ENCODE measurements around the gene CYP26B1.

CYP26B1 gene, protein sequence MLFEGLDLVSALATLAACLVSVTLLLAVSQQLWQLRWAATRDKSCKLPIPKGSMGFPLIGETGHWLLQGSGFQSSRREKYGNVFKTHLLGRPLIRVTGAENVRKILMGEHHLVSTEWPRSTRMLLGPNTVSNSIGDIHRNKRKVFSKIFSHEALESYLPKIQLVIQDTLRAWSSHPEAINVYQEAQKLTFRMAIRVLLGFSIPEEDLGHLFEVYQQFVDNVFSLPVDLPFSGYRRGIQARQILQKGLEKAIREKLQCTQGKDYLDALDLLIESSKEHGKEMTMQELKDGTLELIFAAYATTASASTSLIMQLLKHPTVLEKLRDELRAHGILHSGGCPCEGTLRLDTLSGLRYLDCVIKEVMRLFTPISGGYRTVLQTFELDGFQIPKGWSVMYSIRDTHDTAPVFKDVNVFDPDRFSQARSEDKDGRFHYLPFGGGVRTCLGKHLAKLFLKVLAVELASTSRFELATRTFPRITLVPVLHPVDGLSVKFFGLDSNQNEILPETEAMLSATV

DNA sequence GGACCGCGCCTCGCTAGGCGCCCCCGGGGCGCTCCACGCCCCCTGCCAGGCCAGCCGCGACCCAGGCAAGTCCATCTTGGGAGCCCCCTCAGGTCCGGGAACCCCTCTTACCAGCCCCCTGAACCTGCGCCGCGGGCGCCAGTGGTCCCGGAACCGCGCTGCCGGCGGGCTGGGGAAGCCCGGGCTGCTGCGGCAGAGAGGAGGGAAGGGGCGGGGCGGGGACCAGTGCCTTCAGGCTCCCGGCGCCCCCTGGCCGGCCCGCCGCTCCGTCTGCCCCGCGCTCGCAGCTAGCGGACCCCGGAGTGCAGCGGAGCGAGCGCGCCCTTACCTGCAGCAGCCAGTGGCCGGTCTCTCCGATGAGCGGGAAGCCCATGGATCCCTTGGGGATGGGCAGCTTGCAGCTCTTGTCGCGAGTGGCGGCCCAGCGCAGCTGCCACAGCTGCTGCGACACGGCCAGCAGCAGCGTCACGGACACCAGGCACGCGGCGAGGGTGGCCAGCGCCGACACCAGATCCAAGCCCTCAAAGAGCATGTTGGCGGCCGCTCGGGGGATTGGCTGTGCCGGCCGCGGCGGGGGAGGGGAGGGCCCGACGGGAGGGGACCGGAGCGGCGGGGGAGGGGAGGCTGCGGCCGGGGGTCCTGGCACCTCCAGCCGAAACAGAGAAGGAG lies at the start of gene CYP26B1:
Gene CYP26B1 (minus strand): TSS at position 560 of the 669 bp plus-strand sequence. CDS start 28 bp downstream, at position 532.
- no peak for DNase-seq (ENCODE audit: low read depth in 1 of 2, low spot score in 1 of 2)

DNA sequence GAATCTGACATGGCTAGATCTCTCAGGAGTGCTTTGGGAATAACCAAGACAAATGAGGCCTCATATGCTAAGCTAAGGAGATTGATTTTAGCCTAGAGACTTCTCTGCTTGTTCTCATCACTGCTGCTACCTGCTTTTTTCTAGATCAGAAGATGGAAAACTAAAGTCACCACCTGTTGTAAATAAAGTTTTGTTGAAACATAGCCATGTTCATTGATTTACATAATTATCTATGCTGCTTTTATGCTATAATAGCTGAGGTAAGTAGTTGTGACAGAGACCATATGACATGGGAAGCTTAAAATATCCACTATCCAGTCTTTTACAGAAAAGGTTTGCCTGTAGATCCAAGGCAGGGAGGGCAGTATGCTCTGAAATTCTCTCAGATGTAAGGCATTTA lies 46.1 kb upstream of the CYP26B1 start:
- no peak for DNase-seq (ENCODE audit: low read depth in 1 of 2, low spot score in 1 of 2)

DNA sequence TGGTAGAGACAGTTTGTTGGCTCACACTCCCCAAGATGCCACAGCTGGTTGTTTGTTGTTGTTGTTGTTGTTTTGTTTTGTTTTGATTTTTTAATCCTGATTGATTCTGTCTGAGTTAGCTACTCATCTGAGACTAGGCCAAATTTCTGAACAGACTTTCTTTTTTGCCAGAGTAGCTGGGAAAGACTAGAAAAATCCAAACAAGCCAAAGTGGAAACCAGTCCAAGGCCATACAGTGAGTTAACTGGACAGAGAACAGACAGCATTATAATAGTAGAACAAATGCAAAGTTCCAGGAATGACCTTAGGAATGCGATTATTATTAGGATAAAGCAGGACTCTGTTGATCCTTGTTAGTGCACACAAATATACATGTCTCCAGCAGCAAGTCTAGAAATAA lies 43.8 kb upstream of the CYP26B1 start:
- no peak for DNase-seq (ENCODE audit: low read depth in 1 of 2, low spot score in 1 of 2)

DNA sequence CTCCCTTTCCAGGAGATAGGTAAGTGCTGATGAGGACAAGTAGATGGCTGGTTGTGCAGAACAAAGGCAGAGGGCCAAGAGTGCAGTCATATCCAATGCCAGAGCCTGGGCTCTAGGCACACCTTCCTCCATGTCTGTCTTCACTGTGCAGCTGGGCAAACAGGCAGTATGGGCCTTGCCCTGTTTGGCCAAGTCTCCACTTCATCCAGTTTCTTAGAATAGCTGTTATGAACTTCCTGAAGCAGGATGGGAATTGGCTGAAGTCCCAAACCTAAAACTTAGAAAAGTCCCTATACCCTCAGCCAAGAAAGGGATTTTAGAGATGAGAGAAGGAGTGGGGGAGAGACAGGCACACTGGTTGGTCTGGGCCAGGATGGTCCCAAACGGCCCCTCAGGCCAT lies 37.5 kb upstream of the CYP26B1 start:
- no peak for DNase-seq (ENCODE audit: low read depth in 1 of 2, low spot score in 1 of 2)

DNA sequence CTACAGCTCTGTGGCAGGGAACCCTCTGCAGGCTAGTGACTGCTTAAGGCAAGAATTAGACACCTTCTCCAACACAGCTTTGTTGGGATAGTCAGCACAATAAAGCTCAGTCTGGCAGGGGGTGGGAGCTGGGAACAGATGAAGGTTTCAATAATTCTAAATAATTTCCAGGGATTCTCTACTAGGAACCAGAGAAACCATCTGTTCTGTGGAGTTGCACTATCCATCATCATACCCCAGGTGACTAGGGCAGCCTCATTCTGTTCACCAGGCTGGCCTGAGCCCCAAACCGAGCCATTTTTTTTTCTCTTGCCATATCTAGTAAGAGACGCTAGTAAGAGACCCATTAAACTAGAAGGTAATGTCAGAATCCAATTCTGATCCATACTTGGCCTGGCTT lies 35.8 kb upstream of the CYP26B1 start:
- no peak for DNase-seq (ENCODE audit: low read depth in 1 of 2, low spot score in 1 of 2)

DNA sequence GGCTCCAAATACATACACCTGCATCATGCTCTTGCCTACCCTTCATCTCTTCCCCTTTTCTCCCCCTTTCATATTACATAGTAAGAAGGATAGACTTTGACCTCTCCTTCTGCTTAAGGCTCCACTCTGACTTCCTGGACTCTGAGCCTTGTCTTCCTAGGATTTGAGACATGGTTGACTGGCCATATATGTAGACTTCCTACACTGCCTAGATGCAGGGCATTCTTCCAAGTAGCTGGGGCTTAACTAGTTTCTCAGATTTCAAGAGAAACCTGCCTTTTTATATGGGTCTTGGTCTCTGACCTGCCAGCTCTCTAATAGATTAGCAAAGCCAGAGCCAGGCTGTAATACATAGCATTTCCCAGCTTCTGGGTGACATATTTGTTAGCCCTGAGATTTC lies 35.4 kb upstream of the CYP26B1 start:
- DNase-seq (ENCODE audit: low read depth in 1 of 2, low spot score in 1 of 2) = no peak

DNA sequence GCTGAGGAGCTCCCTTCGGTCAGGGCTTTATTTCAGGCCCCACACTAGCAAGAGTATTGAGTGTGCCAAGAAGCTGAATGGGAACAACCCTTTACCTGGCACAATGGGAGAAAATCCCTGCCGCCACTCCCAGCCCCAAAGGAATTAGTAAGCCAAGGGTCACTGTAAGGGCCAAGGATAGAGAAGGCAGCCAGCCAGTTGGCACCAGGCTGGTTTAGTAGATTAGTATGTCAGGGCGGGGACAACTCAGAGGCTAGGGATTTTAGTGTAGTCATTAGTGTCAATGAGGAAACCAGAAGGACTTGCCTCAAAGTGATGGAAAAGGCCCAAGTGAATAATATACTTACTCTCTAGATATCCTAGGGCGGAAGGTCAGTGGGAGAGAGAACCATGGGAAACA lies 34.9 kb upstream of the CYP26B1 start:
- no peak for DNase-seq (ENCODE audit: low read depth in 1 of 2, low spot score in 1 of 2)

DNA sequence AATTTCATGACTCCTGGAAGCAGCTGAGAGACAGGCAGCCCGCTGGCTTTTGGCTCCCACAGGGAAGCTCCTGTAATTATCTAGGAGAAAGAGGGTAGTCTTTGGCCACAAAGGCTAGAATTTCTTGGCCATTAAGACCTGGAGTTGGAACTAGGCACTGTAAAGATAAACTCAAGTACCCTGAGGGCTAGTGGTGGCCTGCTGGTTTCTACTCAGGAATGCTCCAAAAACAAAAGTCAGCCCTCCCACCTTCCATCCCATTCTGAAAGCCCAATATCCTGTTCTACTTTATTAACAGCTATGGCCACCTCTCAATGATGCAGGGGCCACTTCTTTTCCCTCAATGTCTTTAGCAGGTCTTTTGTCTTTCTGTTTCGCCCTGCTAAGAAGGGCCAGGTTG lies 34.0 kb upstream of the CYP26B1 start:
- no peak for DNase-seq (ENCODE audit: low read depth in 1 of 2, low spot score in 1 of 2)

DNA sequence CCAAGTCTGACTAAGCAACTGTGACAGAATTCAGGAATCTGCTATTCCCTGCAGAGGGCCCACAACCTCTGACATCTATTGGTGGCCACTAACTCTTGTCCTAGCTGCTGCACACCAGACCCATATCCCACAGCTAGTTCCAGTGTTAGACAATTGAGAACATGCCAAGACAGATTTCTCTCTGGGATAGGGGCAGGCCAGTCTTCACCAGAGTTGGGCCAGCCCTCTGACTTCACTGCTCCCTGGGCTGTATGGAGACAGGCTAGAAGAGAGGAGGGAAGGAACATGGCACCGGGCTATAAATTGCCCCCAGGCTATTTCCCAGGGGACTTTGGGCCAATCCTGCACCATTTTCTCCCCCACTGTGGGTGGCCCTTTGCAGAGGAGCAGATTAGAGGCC lies 32.7 kb upstream of the CYP26B1 start:
- DNase-seq (ENCODE audit: low read depth in 1 of 2, low spot score in 1 of 2) = no peak

DNA sequence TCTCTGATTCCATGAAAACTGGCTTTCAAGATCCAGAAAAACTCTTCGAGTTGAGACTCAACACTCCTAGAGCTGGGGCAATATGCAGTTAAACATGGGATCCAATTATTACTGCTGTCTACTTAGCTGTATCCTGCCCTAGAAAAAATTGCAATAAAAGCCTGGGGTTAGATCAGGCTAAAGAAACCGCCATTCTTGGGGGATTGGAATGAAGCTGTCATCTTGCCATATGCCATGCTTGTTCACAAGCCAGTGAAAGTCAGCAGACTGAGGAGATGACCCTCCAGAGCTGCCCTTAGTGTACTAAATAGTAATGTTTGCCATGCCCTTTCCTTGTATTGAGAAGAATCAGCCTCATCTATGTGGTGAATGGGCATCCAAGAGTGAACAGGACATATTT lies 30.9 kb upstream of the CYP26B1 start:
- no peak for DNase-seq (ENCODE audit: low read depth in 1 of 2, low spot score in 1 of 2)

DNA sequence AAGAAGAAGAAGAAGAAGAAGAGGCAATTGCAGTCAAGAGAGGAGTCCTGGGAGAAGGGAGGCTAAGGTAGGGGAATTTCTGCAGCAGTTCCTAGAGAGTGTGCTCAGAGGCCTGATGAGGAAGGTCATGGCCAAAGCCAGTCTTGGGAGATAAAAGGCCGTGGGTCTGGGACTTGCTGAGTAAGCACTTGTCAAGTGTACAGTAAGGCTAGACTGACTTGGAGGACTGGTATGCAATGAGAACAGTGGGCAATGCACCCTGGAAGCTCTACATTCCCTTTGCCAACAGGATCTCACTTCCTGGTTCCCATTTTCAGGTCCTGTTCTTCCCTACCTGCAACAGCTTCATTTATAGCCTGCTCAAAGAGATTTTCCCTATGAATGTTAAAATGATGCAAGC lies 28.6 kb upstream of the CYP26B1 start:
- no peak for DNase-seq (ENCODE audit: low read depth in 1 of 2, low spot score in 1 of 2)

DNA sequence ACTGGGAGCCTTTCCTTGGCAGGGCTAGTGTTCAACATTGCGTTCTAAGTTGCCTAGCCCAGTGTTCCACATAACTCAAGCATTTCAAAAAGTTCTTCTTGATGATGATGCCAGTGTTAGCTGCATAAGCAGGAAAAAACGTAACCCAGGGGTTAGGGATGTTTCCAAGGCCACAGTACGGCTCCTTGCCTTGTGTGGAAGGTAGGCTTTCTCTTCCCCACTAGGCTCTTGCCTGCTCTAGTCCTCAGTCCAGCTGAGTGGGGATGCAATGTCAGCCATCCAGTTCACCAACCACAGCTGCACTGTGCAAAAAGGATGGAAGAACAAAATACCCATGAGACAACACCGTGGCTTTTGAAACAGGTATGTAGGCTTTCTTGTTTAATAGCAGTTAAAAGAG lies 28.0 kb upstream of the CYP26B1 start:
- no peak for DNase-seq (ENCODE audit: low read depth in 1 of 2, low spot score in 1 of 2)

DNA sequence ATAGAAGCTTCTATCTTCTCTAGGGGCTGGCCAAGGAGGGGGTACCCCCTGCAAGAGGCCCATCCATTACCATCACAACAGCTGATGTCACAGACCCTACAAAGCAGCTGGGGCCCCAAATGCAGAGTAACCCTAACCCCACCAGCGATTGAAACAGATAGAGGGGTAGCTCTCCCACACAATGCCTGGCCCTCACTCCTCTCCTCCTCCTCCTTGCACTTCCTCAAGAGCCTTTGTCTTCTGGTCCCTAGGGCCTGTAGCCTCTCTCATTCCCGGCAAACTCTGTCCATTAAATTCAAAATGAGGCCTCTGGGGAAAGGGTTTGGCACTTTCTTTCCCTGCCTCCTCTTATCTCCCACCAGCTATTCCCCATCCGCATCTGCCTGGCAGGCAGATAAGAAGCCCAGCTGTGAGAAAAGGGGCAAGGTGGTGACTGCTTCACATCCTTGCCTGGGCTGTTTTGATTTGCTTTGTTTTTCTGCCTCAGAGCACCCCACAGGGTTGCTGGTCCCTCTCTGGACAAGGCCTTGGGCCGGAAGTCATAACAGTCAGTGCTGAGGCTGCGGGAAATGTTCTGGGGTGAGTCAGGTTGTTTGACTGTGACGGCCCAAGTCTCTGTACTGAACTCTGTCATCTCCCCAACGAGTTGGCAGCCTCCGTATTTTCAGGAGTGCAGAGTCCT lies 26.1 kb upstream of the CYP26B1 start:
- DNase-seq (ENCODE audit: low read depth in 1 of 2, low spot score in 1 of 2) = no peak

DNA sequence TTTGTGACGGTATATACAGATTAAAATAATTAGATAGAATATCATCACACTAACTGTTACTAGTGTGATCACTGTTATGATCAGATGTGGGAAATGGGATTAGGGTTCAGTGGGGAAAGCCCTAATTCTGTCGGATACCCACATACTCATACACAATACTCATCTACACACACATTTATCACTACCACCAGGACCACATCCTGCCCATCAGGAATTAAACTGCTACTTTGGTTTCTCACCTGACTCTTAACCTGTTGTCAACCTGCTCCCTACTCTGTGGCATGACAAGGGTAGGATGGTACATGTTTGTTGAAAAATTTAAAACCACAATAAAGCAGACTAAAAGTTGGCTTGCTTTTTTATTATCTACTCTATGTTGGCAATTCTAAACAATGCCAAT lies 24.8 kb upstream of the CYP26B1 start:
- no peak for DNase-seq (ENCODE audit: low read depth in 1 of 2, low spot score in 1 of 2)

DNA sequence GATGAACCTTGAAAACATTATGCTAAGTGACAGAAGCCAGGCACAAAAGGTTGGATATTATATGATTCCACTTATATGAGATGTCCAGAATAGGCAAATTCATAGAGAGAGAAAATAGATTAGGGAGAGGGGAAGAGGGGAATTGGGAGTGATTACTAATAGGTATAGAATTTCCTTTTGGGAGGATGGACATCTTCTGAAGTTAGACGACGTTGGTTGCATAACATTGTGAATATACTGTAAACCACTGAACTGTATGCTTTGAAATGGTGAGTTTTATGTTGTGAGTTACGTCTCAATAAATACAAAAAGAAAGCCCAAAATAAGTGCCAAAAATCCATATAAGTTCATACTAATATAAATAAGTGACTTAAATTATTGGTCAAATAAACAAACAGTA lies 18.6 kb upstream of the CYP26B1 start:
- no peak for DNase-seq (ENCODE audit: low read depth in 1 of 2, low spot score in 1 of 2)

DNA sequence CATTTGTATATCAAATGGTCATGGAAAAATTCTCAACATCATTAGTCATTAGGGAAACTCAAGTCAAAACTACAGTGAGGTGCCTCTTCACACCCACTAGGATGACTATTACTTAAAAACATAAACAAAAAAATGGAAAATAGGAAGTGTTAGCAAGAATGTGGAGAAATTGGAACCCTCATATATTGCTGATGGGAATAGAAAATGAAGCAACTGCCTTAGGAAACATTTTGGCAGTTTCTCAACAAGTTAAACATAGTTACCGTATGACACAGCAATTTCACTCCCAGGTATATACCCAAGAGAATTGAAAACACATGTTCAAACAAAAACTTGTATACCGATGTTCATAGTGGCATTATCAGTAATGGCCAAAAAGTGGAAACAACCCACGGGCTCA lies 18.1 kb upstream of the CYP26B1 start:
- no peak for DNase-seq (ENCODE audit: low read depth in 1 of 2, low spot score in 1 of 2)

DNA sequence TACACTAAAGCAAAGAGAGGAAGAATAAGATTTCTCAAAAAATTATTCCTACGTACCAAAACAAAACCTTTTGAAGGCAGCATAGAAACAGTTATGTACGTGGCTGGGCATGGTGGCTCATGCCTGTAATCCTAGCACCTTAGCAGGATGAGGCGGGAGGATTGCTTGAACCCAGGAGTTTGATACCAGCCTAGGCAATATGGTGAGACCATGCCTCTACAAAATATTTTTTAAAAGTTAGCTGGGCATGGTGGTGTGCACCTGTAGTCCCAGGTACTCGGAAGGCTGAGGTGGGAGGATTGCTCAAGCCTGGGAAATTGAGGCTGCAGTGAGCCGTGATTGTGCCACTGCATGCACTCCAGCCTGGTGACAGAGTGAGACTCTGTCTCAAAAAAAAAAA lies 14.9 kb upstream of the CYP26B1 start:
- no peak for DNase-seq (ENCODE audit: low read depth in 1 of 2, low spot score in 1 of 2)

DNA sequence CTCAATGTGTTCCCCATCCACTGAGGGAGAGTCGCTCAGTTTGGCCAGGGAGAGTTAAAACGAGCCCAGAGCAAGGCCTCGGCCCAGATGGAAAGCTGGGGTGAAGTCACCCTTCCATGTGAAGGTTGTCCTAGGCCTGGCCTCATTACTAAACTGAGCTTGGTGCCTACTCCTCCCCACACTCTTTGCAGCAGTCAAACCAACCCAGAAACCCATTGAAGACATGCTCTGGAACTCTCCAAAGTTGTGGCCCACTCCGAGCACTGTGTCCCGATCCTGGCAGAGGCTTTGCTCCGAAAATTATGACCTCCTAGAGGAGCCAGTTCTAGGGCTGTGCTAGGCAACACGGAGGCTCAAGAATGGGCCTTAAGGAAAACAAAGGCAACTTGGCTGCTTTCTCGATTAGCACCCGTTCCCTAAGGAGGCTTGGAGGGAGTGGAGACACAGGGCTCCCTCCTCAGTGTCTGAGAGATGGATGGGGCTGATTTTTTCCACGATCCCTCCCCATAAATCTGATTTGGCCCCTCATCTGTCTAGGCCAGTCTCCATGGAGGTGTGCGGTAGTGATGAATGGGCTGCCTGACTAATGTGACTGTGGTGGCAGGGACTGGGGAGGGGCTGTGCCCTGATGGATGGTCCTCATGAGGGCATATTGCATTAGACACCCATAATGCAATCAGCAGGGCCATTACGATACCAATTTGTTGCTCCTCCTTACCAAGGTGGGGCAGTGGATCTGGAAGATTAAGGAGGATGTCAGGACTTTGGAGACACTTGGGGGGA lies 11.7 kb upstream of the CYP26B1 start:
- no peak for DNase-seq (ENCODE audit: low read depth in 1 of 2, low spot score in 1 of 2)

DNA sequence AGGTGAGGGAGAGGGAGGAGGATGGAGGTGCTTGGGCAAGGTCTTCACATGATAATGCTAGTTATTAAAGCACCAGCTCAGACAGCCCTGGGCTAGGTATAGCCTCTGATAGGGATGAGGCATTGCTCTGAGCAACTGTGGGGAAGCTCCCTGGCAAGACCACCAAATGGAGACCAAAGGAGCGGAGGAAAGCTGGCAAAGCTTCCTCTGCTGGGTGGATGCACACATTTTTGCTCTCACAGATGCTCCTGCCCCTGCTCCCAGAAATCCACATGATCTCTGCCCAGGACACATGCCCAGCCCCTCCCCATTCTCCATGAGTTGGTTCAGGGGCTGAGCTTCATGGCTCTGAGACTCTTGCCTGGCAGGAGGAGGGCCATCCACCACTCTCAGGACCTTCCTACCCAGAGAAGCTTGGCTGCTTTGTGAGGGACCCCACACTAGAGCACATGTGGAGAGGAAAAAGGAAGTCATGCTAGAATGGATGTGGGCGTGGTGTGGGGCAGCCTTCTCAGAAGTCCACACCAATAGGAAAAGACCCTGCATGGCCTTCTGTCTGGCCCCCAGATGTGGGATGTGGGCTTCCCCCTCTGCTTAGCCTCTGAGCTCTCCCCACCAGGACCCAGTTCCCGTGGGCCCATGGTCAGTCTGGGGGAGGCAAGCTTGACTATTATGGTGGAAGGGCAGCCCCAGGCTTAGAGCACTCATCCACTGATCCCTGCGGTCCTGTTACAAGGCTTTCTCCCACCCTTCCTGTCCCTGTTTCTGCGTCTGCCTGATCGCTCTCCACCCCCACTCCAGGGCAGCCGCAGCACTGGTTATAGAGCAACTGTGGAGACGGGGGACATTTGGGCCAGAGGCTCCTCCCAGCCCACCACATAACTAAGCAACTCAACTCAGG lies 10.5 kb upstream of the CYP26B1 start:
- no peak for DNase-seq (ENCODE audit: low read depth in 1 of 2, low spot score in 1 of 2)

DNA sequence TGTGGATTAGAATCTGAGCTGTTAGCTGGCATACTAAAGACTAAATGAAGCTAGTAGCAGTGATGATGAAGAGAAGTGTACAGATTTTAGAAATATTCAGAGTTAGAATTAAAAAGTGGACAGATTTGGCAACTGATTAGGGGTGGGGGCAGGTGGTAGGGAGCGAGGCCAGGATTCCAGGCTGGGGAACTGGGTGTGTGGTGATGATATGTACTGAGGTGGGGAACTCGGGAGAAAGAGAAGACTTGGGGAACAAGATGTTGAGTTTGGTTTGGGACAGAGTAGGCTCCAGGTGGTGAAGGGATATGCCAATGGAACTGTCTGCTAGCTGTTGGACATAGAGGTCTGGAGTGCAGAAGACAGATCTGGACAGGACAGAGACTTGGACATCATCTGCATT lies 9.2 kb upstream of the CYP26B1 start:
- no peak for DNase-seq (ENCODE audit: low read depth in 1 of 2, low spot score in 1 of 2)

Data from activated CD4-positive, alpha-beta T cell treated with anti-CD3 and anti-CD28 coated beads, Interleukin-2, amount 50 U/mL, for 24 hours (primary cell).